Stimulated activated CD4-positive, alpha-beta T cell treated with anti-CD3 and anti-CD28 coated beads, Interleukin-15, amount 100 ng/mL, for 48 hours (primary cell): ENCODE data around the gene KCNJ4.

Experiments used
- DNase-seq, 2 donors: peaks; one replicate each; pipeline ENCODE4 v3.0.0-alpha.2; 2020; ENCODE audit warnings: low read depth in 2 of 2

Gene KCNJ4

DNA sequence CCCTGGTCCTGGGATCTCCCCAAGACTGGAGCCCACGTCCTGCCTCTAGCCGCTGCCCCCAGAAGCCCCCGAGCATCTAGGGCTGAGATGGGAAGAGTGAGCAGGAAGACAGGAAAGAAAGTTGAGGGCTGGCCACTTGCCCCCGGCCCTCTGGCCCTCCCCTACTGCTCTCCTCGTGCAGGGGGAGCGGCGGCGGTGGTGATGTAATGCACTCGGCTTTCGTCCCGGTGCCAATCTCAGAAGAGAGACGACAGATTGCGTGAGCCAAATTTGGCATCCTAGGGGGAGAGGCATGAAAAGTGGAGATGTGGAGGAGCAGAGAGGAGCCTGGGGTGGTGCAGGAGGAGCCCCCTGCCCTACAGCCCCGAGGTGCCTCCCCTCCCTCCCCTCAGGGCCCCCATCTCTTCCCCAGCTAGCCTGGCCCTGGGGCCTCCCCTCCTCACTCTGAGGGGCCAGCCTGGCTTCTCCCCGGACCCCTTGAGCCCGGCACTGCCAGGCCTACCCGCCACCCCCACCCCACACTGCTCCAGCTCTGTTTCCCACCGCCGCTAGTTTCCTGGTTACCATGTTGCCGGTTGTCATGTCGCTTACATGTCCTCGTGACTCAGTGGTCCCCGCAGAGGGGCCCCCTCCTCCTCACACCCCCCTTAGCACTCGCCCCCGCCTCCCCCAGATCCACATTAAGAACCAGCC, 2.5 kb downstream of the KCNJ4 start:
- DNase-seq, result no peak

GRCh38 chr22:38451864-38452263, 3.1 kb downstream of the KCNJ4 start:
- no peak for DNase-seq

DNA sequence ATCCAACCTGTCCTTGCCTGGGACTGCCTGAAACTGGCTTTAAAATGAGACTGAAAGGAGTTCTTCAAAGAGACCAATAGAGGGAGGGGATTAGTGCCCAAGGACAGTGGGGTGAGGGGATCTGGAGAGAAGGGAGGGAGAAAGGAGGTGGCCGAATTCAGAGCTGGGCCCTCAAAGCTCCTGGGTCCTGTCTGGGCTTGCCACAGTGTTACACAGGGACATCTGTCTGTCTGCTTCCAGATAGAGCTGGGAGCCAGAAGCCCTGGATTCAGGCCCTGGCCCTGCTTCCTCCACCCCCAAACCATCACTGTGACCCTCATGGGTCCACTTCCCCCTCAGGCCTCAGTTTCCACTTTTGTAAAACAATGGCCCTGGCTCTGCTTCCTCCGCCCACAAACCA, 3.6 kb downstream of the KCNJ4 start:
- no peak for DNase-seq

DNA sequence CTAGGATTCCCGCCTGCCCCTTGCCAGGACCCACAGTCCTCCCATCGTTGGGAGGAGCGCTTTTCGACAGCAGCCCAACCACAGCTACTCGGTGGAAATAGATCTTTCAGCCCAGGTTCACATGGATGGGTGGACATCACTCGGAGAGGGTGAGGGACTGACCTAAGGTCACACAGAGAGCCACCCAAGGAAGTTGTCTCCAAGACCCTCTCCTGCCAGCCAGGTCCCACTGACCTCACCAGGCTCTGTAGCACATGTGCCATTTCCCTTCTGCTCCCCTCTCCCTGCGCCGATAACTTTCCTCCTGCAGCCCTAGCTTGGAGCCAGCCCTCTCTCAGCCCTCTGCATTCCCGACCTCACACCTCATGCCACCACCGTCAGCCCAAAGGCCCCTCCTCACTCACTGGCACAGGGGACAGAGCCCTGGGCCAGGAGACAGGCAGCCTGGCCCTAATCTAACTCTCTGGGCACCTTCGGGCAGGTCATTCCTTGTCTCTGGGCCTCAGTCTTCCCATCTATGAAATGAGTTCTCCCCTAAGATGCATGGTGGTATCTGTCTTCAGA, 4.7 kb downstream of the KCNJ4 start:
- DNase-seq, result no peak

GRCh38 chr22:38449776-38450175, 5.2 kb downstream of the KCNJ4 start:
- no peak for DNase-seq

DNA sequence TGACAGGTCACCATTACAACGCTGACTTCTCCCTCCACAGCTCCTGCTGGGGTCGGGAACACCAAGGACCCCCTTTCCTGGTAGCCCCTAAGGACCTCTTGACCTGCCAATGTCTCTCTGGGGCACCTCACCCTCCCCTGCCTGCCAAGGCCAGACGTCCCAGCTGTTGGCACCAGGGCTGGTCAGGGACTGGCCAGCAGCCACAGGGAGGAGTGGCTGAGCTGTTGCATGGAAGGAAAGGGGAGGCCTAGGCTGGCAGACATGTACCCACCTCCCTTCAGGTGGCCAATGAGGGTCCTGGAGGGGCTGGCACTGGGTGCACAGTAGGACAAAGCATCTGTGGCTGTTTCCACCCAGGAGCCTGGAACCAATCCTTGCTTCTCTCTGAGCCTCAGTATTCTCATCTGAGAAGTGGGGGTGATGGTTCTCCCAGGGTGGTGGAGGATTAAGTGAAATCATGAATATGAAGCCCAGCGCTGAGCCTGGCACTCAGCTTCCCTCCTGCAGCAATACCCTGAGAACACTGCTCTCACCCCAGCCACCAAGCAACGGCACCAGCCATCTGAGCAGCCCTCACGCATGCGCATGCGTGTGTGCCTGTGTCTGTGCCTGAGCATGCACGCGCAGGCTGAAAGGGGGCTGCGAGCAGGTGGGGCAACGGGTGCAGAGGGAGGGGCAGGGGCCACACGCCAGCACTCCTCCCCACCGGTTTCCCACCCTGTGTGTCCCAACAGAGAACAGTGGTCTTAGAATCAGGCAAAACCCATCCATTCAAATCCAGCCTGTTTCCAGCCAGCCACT, 5.9 kb downstream of the KCNJ4 start:
- no peak for DNase-seq

DNA sequence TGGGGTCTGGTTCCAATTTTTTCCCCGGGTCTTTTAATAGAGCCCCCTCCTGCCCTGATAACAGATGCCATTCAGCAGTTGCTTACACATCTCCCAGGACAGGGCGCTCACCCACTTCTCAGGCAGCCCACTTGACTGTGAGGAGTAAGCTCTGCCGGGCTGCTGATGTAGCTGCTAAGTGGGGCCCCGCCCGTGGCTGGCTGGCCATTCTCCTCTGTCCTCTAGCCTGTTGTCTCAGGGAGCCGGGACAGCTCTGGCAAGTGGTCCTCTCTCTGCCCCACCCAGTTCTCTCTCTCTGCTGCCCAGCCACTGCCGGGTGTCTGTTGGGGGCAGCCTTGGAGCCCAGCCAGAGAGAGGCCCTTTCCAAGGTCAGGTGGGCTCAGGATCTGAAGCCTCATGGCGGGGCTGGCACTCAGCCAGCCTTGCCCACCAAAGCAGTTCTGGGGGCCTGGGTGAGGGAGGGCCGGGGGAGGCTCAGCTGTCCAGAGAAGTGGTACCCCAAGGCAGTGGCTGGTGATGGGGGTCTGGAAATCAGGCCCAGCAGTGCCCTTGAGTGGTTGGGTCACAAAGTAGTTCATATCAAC, 8.9 kb downstream of the KCNJ4 start:
- DNase-seq, result no peak

GRCh38 chr22:38444783-38445182, 10.2 kb downstream of the KCNJ4 start:
- DNase-seq, result no peak

GRCh38 chr22:38443628-38444521, 11.1 kb downstream of the KCNJ4 start:
- no peak for DNase-seq

- no peak for DNase-seq
Observed at GRCh38 chr22:38442967-38443627, 11.9 kb downstream of the KCNJ4 start.

DNA sequence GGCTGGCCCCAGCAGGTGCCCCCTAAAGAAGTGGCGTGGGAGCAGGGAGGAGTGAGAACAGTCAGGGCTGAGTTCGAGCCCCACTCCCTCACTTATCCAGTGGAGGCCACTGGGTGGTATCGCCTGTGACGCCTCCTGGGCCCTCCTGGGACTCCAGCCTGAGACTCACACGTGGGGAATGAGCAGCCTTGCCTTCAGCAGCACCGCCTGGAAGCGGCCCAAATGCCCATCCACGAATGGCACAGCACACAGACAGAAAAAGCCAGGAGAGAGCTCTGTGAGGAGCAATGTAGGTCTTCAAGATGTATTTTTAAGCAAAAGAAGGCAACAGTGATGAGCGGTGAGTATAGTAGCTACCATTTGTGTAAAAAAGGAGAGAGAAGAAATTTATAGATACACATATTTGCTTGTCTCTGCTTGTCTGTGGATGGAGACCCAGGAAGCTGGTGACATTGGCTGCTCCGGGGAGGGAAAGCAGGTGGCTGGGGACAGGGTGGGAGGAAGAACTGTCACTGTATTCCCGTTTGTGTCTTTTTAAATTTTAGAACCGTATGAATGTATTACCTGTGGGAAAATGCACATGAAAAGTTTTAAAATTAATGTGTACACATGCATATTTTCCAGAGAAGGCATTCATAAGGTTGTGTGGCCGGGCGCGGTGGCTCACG, 13.2 kb downstream of the KCNJ4 start:
- no peak for DNase-seq

DNA sequence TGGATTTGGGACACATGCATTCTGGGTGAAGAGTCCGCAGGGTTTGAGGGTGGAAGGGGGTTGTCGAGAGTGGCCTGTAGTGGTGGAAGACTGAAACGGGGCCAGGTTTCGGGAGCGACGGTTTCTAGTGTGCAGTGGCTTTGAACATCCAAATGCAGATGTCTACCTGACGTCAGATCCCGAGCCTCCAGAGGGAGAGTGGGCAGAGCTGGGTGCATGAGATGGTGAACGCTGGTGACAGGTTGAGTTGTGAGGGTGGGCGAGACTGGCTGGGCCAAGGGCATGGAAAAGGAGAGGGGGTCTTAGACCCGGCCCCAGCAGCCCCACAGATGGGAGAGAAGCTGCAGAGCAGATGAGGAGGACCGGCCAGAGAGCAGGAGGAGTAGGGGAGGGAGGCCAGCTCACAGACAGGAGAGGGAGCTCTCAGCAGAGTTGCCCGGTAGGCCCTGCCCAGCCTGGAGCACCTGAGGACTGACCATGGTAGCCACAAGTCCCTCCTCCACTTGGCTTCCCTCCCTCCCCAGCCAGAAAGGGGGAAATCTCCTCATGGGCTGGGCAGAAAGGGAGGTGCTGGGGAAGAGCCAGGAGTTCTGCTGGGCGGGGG, 14.2 kb downstream of the KCNJ4 start:
- DNase-seq, result no peak

- DNase-seq, result no peak
Observed at GRCh38 chr22:38437416-38437815, 17.6 kb downstream of the KCNJ4 start.

- no peak for DNase-seq
Observed at GRCh38 chr22:38436629-38437395, 18.2 kb downstream of the KCNJ4 start.

DNA sequence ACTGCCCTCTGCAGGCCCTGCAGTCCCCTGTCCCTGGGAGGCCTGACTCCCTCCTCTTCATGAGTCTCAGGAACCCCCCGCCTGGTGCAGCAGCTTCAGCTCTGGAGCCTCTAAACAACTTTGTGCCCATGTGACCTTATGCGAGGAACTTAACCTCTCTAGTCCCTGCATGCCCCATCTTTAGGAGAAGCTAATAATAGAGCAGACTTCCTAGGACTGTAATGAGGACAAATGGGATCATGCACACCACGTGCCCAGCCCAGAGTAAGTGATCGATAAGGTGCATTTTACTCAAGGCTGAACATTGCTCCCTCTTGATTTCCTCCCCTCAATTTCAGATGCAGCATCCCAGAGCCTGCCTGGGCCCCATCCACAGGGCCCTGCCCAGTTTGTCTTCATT, 19.0 kb downstream of the KCNJ4 start:
- no peak for DNase-seq

- no peak for DNase-seq
Observed at GRCh38 chr22:38435010-38435409, 20.0 kb downstream of the KCNJ4 start.

DNA sequence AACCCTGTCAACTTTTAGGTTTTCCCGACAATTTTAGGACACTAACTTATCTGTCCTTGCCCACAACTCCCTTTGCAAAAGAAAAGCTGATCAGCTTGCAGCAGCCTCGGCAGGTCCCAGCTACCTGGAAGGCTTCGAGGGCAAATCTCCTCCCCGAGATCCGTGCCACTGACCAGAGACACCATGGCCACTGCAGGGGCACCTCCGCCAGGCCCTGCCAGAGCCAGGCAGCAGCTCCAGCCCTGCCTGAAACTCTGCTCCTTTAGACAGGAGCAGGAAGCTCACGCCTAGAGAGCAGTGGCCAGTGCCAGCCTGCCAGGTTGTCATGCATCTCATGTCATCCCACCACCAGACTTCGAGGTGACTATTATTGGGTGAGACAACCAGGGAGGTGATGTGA, 21.1 kb downstream of the KCNJ4 start:
- no peak for DNase-seq

GRCh38 chr22:38432264-38432663, 22.7 kb downstream of the KCNJ4 start:
- no peak for DNase-seq

GRCh38 chr22:38431266-38432010, 23.6 kb downstream of the KCNJ4 start:
- no peak for DNase-seq
